Measurements from ENCODE around the gene JPH2.

Gene JPH2

GRCh38 chr20:44125332-44126127 is 61.5 kb downstream of the JPH2 start:
- no peak for DNase-seq (ENCODE audit: low read depth)

GRCh38 chr20:44123874-44124535 is 63.0 kb downstream of the JPH2 start:
- no peak for DNase-seq (ENCODE audit: low read depth)

GRCh38 chr20:44123251-44123650 is 63.7 kb downstream of the JPH2 start:
- no peak for DNase-seq (ENCODE audit: low read depth)

DNA sequence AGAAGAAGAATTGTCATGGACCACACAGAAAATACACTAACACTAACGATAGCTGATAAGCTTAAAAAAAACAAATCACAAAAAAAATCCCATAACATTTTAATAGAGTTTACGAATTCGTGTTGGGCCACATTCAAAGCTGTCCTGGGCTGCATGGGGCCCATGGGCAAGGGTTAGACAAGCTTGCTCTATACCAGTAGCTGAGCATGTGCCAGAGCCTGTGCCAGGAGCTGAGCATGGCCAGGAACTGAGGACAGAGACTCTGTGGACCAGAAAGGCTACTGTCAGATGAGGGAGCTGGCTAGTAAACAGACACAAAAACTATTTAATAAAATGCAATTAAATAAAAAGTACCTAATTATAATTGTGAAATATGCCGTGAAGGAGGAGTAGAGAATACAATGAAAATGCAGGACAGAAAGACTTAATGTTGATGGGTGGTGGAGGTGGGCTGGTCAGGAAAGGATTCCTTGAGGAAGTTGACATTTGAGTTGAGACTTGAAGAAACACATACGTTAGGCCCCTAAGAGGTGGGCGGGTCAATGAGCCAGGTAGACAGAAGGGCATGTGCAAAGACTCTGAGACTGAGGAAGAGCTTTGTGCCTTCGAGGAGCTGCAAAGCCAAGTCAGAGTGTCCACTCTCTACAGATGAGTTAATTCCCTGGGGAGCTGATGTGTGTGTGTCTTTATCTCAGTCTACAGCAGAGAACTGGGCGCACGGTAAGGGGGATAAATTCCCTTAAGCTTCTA is 66.1 kb downstream of the JPH2 start:
- DNase-seq (ENCODE audit: low read depth), result no peak

GRCh38 chr20:44118185-44119033 is 68.6 kb downstream of the JPH2 start:
- no peak for DNase-seq (ENCODE audit: low read depth)

- DNase-seq (ENCODE audit: low read depth), result no peak
These were observed 69.4 kb downstream of the JPH2 start for GRCh38 chr20:44117296-44118184.

DNA sequence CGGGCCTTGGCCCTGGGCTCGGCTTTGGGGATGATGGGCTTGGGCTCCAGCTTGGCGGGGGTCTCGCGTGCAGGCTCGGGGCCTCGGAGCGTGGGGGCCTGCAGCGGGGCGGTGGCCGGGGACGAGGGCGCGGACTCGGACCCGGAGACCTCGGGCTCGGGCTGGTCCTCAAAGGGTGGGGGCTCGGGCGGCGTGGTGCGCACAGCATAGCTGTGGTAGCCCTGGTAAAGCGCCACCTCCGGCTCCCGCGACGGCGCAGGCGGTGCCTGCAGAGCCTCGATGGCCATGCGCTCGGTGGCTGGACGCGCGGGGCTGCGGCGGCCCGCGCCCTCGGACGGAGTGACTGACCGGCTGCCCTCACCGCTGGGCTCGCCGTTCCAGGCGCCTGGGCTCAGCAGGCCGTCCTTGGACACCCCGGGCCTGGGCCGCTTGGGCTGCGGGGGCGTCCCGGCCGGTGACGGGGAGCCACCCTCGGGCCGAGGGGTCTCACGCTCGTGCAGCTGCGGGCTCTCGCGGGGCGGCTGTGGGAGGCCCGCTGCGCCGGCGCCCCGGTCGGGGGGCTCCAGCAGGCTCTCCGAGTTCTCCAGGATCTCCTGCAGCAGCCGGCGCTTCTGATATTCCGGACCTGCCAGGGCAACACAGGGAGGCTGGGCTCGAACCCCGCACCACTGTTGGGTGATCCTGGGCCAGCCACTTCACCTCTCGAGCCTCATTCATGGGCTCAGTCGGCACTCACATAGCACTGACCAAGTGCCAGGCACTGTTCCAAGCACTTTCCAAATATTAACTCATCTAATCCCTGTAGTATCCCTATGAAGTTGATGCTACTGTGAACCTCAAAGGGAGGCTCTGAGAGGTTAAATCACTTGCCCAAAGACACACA is 71.0 kb downstream of the JPH2 start:
- no peak for DNase-seq (ENCODE audit: low read depth)

DNA sequence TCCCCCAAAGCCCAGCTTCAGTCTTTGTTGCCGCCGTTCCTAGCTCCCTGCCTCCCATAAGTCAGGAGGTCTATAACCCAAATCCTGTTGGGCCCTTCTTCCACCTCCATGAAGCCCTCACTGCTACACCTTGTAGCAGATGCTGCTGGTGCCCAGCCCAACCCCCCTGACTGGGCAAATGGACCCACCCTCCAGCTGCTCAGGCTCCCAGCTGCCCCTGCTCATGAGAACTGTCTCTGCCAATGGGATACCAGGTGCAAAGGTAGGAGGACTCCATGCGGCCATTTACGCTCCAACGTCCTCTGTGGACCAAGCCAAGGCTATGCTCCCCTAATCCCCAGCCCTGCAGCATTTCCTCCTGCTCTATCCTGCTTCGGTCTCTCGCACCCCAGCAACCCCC is 71.8 kb downstream of the JPH2 start:
- no peak for DNase-seq (ENCODE audit: low read depth)

GRCh38 chr20:44113618-44114376 is 73.2 kb downstream of the JPH2 start:
- DNase-seq (ENCODE audit: low read depth), result no peak

DNA sequence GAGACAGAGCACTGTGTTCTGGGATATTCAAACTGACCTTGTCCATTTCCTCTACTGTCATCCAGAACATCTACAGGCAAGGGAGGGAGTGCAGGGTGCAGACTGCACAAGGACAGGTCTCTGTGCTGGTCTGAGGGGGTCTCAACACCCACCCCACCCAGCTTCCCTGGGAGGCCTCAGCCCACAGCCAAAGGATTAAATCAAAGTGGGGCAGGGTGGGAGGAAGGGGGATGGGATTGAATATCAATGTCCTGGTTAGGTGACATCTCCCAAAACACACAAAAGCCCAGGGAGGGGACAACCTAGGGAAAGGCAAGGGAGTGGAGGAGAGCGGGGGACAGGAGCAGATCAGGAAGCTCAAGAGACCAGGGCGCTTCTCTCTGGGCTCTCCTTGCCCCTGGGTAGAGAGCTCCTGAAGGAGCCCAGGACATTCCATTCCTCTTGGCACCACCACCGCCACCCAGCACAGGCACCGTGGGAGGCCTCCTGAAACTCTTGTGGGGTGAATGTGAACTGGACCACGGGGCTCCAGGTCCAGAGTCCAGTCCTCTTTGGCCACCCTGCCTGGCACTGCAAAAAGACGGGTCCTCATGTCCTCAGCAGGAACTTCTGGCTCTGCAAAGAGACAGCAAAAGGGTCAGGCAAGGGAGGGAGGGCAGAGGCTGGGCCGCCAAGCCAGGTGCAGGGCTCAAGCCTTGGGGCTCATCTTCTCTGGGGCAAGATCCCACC is 73.9 kb downstream of the JPH2 start:
- no peak for DNase-seq (ENCODE audit: low read depth)

DNA sequence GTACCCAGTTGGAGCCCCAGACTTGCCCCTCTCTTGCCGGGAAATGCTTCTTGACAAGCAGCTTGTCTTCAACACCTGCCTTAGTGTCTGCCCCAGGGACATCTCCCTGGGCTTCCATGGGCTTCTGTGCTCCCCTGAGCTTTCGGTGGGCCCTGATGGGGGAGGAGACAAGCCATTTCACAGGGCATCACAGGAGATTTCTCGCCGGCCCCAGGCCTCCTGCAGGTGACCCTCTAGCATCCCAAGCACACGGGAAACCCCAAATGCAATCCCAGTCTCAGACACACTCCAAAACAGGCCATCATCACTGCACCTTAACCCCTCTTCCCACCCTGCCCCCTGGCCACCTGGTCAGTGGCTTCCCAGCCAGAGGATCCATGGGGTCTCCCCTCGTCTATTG is 74.5 kb downstream of the JPH2 start:
- no peak for DNase-seq (ENCODE audit: low read depth)

GRCh38 chr20:44111712-44112335 is 75.2 kb downstream of the JPH2 start:
- peak; percentile 71 for DNase-seq (ENCODE audit: low read depth)

DNA sequence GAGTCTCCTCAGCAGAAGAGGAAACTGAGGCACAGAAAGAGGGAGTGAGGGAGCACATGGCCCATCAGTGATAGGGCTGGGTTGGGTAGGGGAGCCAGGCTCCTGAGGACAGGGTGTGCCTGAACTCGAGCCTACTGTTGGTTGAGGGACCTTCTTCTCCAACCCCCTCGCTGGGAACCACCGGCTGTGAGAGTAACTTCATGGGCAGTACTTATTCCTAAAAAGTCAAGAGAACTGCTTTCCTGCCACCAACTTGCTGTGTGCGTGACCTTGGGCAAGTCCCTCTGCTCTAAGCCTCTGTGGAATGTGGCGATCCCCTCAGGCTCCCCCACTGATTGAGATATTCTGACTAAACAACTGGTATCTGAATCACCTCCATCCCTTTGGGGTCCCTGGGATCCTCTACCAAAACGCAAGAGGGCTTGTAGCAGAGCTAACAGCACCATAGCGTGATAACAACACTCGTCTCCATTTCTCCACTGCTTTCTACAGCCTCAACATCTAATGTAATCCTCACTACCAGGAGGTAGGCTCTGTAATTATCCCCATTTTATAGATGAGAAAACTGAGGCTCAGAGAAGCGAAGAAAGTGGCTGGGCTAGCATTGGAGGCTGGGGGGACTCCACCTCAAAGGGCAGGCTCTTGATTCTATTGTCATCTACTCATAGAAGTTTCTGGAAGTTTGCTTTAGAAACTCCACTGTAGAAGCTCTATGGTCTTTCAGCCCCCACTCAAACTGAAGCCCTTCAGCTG is 76.0 kb downstream of the JPH2 start:
- DNase-seq (ENCODE audit: low read depth), result no peak

GRCh38 chr20:44109951-44110361 is 77.0 kb downstream of the JPH2 start:
- peak; percentile 17 for DNase-seq (ENCODE audit: low read depth)

DNA sequence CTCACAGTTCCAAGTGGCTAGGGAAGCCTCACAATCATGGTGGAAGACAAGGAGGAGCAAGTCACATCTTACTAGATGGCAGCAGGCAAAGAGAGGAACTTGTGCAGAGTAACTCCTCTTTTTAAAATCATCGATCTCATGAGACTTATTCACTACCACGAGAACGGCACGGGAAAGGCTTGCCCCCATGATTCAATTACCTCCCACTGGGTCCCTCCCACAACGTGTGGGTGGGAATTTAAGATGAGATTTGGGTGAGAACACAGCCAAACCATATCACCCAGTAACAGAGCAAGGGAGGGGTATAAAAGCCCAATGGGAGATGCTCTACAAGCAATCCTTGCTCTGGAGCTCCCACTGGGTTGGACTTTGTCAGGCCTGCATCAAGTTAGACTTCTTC is 80.4 kb downstream of the JPH2 start:
- no peak for DNase-seq (ENCODE audit: low read depth)

DNA sequence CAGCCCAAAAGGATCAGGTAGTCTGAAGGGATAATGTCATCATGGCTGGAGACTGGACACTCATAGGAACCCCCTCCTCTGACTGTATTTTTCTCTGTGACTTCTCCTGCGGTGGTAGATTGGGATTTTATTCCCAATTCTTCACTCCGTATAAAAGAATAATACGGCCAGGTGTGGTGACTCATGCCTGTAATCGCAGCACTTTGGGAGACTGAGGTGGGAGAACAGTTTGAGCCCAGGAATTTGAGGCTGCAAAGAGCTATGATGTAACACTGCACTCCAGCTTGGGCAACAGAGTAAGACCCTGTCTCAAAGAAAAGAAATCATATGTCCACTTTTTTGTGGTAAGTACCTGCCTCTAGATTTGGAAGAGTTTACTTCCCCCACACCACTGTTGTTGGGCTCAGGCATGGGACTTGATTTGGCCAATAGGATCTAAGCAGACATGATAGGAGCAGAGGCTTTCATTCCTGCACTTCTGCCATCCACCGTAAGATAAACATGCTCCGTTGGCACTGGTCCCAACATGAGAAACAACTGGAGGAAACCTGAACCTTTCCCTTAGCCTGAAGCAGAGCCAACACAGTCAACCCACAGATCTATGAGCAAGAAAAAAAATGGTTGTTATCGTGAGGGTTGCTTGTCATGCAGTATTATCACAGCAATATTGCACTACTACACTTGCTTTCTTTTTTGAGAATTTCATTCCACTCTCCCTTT is 82.0 kb downstream of the JPH2 start:
- DNase-seq (ENCODE audit: low read depth), result peak; percentile 77

DNA sequence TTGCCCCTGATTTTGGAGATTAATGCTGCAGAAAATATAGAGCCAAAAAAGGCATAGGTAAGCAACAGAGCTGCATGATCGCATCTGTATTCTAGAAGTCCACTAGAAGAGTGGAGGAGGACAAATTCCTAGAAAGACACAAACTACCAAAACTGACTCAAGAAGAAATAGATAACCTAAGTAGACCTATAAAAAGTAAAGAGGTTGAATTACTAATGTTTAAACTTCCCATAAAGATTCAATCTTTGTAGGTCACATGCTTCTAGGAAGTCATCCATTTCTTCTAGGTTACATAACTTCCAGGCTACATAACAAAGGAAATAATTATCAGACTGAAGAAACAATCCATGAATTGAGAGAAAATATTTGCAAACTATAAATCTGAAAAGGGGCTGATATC is 84.4 kb downstream of the JPH2 start:
- no peak for DNase-seq (ENCODE audit: low read depth)
